DND-41 (cell line): ENCODE measurements around the gene AK8.

ENCODE experiments used
- CTCF ChIP-seq: IDR thresholded peaks from 2 replicates; pipeline ENCODE4 v1.5.1; 2012; ENCODE audit warnings: borderline replicate concordance, low read length, moderate library complexity, mild to moderate bottlenecking; ENCODE audit not compliant: poor library complexity, severe bottlenecking; ENCODE audit errors: extremely low read depth
- EZH2 ChIP-seq: IDR thresholded peaks from 3 replicates; pipeline ENCODE4 v1.6.1; 2012; ENCODE audit warnings: borderline replicate concordance, low read depth, mild to moderate bottlenecking, moderate library complexity, low read length, inconsistent platforms; ENCODE audit not compliant: severe bottlenecking

GRCh38 chr9:132750668-132751067 lies 127.4 kb downstream of the AK8 start:
- TF ChIP-seq CTCF (no peak), EZH2 (no peak)
